Immature natural killer cell (primary cell): Measurements from ENCODE around the gene SH3TC2. TPM values are rescaled to one million over a fixed set of nuclear protein-coding genes. Genes with fewer than 3 reads are reported as not detected.

Source experiments
- DNase-seq, 3 donors: peaks; one replicate each; pipeline ENCODE4 v3.0.0; 2022; ENCODE audit warnings: mixed read lengths in 1 of 3
- H3K27ac Mint-ChIP-seq, 6 donors: one replicate each; pipeline ENCODE4 v1.8.0; 2020; ENCODE audit warnings: mixed read lengths in 6 of 6, mild to moderate bottlenecking in 5 of 6, inconsistent platforms in 4 of 6, moderate library complexity in 3 of 6
- H3K27me3 Mint-ChIP-seq, 3 donors: one replicate each; pipeline ENCODE4 v1.8.0; 2020 to 2021; ENCODE audit warnings: low read depth in 3 of 3, mild to moderate bottlenecking in 3 of 3, mixed read lengths in 3 of 3, moderate library complexity in 3 of 3, inconsistent platforms in 1 of 3
- H3K36me3 Mint-ChIP-seq, 3 donors: one replicate each; pipeline ENCODE4 v1.8.0; 2020; ENCODE audit warnings: mixed read lengths in 3 of 3, inconsistent platforms in 2 of 3, mild to moderate bottlenecking in 2 of 3
- H3K4me1 Mint-ChIP-seq, 2 donors: one replicate each; pipeline ENCODE4 v1.8.0; 2020; ENCODE audit warnings: inconsistent platforms in 2 of 2, mild to moderate bottlenecking in 2 of 2, mixed read lengths in 2 of 2, moderate library complexity in 1 of 2
- H3K4me3 Mint-ChIP-seq, 5 donors: one replicate each; pipeline ENCODE4 v1.8.0; 2020; ENCODE audit warnings: mild to moderate bottlenecking in 5 of 5, mixed read lengths in 5 of 5, inconsistent platforms in 3 of 5, moderate library complexity in 3 of 5
- H3K9me3 Mint-ChIP-seq, 6 donors: one replicate each; pipeline ENCODE4 v1.8.0; 2020; ENCODE audit warnings: mild to moderate bottlenecking in 6 of 6, mixed read lengths in 6 of 6, inconsistent platforms in 4 of 6, moderate library complexity in 3 of 6
- polyA plus RNA-seq, 3 donors: library from polyadenylated mRNA; unstranded; fragments of 300-500 nt; fragmentation: Illumina TruSeq; gene quantifications; one replicate each; pipeline ENCODE4 v1.2.3, GENCODE V29; 2021

SH3TC2 gene
- polyA plus RNA-seq, 3 donors from 2014 or later = 0.47 to 0.82 TPM; not detected in 1

DNA sequence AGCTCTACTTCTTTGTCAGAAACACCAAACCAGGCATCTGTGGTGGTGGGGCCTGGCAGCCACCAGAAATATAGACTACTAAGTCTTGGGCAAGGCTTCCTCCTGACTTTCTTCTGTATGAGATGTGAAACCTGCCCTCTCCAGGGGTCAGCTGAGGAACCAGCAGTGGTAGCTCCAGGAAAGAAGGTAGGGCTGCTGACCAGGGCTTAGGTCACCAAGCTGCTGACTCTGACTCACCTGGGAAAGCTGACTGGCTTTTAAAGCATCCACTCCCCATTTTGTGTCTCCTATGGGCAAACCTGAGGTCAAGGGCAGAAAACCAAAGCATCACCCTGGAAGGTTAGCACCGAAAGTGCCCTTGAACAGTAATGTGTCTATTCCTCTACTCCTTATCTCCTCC is 10.4 kb upstream of the SH3TC2 start:
- H3K27ac Mint-ChIP-seq = no peak overlapping the region
- no peaks in the 10 kb centered on the region for H3K4me1 Mint-ChIP-seq
- H3K36me3 Mint-ChIP-seq = no peaks in the 10 kb centered on the region
- peaks cover 0 to 4% (median 3%) of the 10 kb centered on the region in 3 donors for H3K27me3 Mint-ChIP-seq
- DNase-seq = no peak
- H3K9me3 Mint-ChIP-seq = peaks cover 0 to 4% (median 0%) of the 10 kb centered on the region in 6 donors
- no peak overlapping the region for H3K4me3 Mint-ChIP-seq

- Mint-ChIP-seq H3K27ac (no peak overlapping the region), H3K27me3 (peaks cover 0 to 4% (median 3%) of the 10 kb centered on the region in 3 donors), H3K4me1 (no peaks in the 10 kb centered on the region), H3K4me3 (no peak overlapping the region), H3K36me3 (no peaks in the 10 kb centered on the region), H3K9me3 (peaks cover 0 to 4% (median 0%) of the 10 kb centered on the region in 6 donors)
- DNase-seq = no peak
Measured at GRCh38 chr5:149072791-149073190, 9.9 kb upstream of the SH3TC2 start.

DNA sequence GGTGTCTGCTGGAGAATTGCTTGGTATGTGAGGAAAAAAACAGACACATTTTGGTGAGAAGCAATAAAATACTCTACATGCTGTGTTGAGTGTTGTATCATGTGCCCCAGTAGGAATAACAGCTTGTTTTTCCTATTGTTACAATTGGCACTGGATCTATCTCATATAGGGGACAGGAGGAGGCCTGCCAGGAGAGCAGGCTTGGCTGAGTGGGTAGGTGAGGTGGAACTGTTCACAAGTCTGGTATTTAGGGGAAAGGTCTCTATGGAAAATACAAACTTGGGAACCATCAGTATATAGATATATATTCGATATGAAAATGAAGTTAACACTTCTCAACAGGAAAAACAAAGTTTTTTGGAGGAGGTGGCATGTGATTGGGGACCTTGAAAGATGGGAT is 9.5 kb upstream of the SH3TC2 start:
- Mint-ChIP-seq H3K27me3 (peaks cover 0 to 4% (median 3%) of the 10 kb centered on the region in 3 donors), H3K9me3 (peaks cover 0 to 4% (median 0%) of the 10 kb centered on the region in 6 donors), H3K4me3 (no peak overlapping the region), H3K36me3 (no peaks in the 10 kb centered on the region), H3K27ac (no peak overlapping the region), H3K4me1 (no peaks in the 10 kb centered on the region)
- no peak for DNase-seq

- Mint-ChIP-seq H3K27ac (no peak overlapping the region), H3K27me3 (peaks cover 0 to 4% (median 1%) of the 10 kb centered on the region in 3 donors), H3K4me3 (no peak overlapping the region), H3K9me3 (peaks cover 0 to 4% (median 0%) of the 10 kb centered on the region in 6 donors), H3K4me1 (no peaks in the 10 kb centered on the region), H3K36me3 (peaks cover 0 to under 1% (median 0%) of the 10 kb centered on the region in 3 donors)
- no peak for DNase-seq
Measured at GRCh38 chr5:149071756-149072155, 8.9 kb upstream of the SH3TC2 start.

- Mint-ChIP-seq H3K36me3 (peaks cover 0 to 4% (median 0%) of the 10 kb centered on the region in 3 donors), H3K4me3 (no peak overlapping the region), H3K4me1 (no peaks in the 10 kb centered on the region), H3K27me3 (peaks cover 0 to 2% (median 1%) of the 10 kb centered on the region in 3 donors), H3K9me3 (peaks cover 0 to 4% (median 0%) of the 10 kb centered on the region in 6 donors), H3K27ac (no peak overlapping the region)
- DNase-seq = no peak
Measured at GRCh38 chr5:149071216-149071615, 8.4 kb upstream of the SH3TC2 start.

DNA sequence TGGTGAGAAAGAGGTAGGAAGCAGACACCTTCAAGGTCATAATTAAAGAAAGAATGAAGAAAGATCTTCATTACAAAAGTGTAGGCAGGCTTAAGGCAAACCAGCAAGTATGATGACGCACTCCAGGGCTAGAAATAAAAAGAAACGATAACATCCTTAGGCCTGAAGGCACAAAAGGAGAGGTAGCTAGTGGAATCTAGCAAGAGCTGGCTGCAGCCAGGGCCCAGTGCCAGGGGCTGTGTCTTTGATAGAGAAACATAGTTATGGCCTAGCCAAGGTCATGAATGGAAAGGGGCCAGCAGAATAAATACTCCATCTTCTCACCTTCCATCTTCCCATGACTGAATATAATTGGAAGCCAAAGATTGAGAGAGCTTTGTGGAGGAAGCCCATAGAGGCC is 6.8 kb upstream of the SH3TC2 start:
- no peak overlapping the region for H3K4me3 Mint-ChIP-seq
- peaks cover 1 to 2% (median 2%) of the 10 kb centered on the region in 3 donors for H3K27me3 Mint-ChIP-seq
- peaks cover 0 to 4% (median 0%) of the 10 kb centered on the region in 3 donors for H3K36me3 Mint-ChIP-seq
- no peak overlapping the region for H3K27ac Mint-ChIP-seq
- DNase-seq = no peak
- no peaks in the 10 kb centered on the region for H3K4me1 Mint-ChIP-seq
- peaks cover 0 to 1% (median 0%) of the 10 kb centered on the region in 6 donors for H3K9me3 Mint-ChIP-seq

- H3K4me1 Mint-ChIP-seq = no peaks in the 10 kb centered on the region
- peaks cover 0 to 2% (median 2%) of the 10 kb centered on the region in 3 donors for H3K27me3 Mint-ChIP-seq
- H3K36me3 Mint-ChIP-seq = peaks cover 0 to 4% (median 0%) of the 10 kb centered on the region in 3 donors
- H3K27ac Mint-ChIP-seq = no peak overlapping the region
- no peak overlapping the region for H3K4me3 Mint-ChIP-seq
- no peak for DNase-seq
- peaks cover 0 to 1% (median 0%) of the 10 kb centered on the region in 6 donors for H3K9me3 Mint-ChIP-seq
Measured at GRCh38 chr5:149063896-149064478, 1.1 kb upstream of the SH3TC2 start.

- Mint-ChIP-seq H3K36me3 (peaks cover 0 to 4% (median 0%) of the 10 kb centered on the region in 3 donors), H3K27me3 (peaks cover 0 to 6% (median 4%) of the 10 kb centered on the region in 3 donors), H3K4me3 (no peak overlapping the region), H3K9me3 (peaks cover 0 to 3% (median 0%) of the 10 kb centered on the region in 6 donors), H3K27ac (no peak overlapping the region), H3K4me1 (no peaks in the 10 kb centered on the region)
- no peak for DNase-seq
Measured at GRCh38 chr5:149062371-149063016, 368 bp downstream of the SH3TC2 start.

DNA sequence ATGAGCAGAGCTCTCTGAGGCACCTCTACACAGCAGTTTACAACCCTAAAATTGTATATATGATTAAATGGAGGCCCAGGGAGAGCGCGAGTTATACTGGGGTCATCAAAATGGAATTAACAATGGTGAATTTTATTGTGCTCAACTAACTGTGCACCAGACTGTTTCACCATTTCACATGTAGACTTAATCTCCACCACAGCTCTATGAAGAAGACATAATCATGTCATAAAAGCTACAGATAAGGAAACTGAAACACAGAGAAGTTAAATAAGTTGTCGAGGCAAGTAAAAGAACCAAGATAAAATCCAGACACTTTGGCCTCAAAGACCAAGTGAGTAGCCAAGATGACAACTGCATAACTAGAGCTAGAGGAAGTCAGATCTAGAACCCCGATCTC is 1.5 kb downstream of the SH3TC2 start:
- H3K27me3 Mint-ChIP-seq = peaks cover 0 to 9% (median 4%) of the 10 kb centered on the region in 3 donors
- DNase-seq = no peak
- no peak overlapping the region for H3K27ac Mint-ChIP-seq
- no peaks in the 10 kb centered on the region for H3K36me3 Mint-ChIP-seq
- H3K9me3 Mint-ChIP-seq = peaks cover 0 to 3% (median 0%) of the 10 kb centered on the region in 6 donors
- H3K4me3 Mint-ChIP-seq = no peak overlapping the region
- no peaks in the 10 kb centered on the region for H3K4me1 Mint-ChIP-seq

GRCh38 chr5:149060325-149060724 is 2.5 kb downstream of the SH3TC2 start:
- no peak for DNase-seq
- H3K9me3 Mint-ChIP-seq = peaks cover 0 to 3% (median 0%) of the 10 kb centered on the region in 6 donors
- H3K4me1 Mint-ChIP-seq = no peaks in the 10 kb centered on the region
- no peaks in the 10 kb centered on the region for H3K36me3 Mint-ChIP-seq
- H3K4me3 Mint-ChIP-seq = no peak overlapping the region
- no peak overlapping the region for H3K27ac Mint-ChIP-seq
- peaks cover 2 to 11% (median 4%) of the 10 kb centered on the region in 3 donors for H3K27me3 Mint-ChIP-seq

DNA sequence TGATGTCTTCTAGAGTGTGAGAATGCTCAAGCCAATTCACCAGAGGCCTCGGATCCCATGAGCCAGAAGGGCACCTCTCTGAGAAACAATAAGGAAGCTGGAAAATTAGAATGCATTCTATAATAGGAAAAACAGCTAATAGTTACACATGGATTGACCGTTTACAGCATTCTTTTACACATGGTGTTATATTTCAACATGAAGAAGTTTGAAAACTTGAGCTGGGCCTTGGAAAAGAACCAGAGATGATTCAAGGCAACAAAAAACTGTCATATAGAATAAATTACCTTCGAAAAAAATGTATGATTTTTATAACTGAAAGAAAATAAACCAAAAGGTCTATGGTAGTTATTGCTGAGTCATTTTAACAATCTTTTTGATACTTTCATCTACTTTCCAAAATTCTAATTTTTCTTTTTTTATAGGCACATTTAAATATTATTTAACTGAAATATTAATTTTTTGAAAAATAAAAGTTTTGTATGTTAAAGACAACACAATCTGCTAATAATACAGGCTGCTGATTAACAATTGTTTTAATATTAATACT is 6.2 kb downstream of the SH3TC2 start:
- Mint-ChIP-seq H3K36me3 (no peaks in the 10 kb centered on the region), H3K4me3 (no peak overlapping the region), H3K4me1 (no peaks in the 10 kb centered on the region), H3K27ac (no peak overlapping the region), H3K27me3 (peaks cover 3 to 10% (median 4%) of the 10 kb centered on the region in 3 donors), H3K9me3 (peaks cover 0 to 3% (median 0%) of the 10 kb centered on the region in 6 donors)
- DNase-seq = no peak

- Mint-ChIP-seq H3K4me3 (no peak overlapping the region), H3K27ac (no peak overlapping the region), H3K27me3 (peaks cover 2 to 10% (median 3%) of the 10 kb centered on the region in 3 donors), H3K4me1 (no peaks in the 10 kb centered on the region), H3K36me3 (no peaks in the 10 kb centered on the region), H3K9me3 (peaks cover 0 to 3% (median 0%) of the 10 kb centered on the region in 6 donors)
- no peak for DNase-seq
Measured at GRCh38 chr5:149054416-149054815, 8.4 kb downstream of the SH3TC2 start.

GRCh38 chr5:149053072-149053695 is 9.7 kb downstream of the SH3TC2 start:
- Mint-ChIP-seq H3K27me3 (peaks cover 0 to 8% (median 3%) of the 10 kb centered on the region in 3 donors), H3K9me3 (peaks cover 0 to under 1% (median 0%) of the 10 kb centered on the region in 6 donors), H3K36me3 (no peaks in the 10 kb centered on the region), H3K4me1 (no peaks in the 10 kb centered on the region), H3K4me3 (no peak overlapping the region), H3K27ac (no peak overlapping the region)
- no peak for DNase-seq

DNA sequence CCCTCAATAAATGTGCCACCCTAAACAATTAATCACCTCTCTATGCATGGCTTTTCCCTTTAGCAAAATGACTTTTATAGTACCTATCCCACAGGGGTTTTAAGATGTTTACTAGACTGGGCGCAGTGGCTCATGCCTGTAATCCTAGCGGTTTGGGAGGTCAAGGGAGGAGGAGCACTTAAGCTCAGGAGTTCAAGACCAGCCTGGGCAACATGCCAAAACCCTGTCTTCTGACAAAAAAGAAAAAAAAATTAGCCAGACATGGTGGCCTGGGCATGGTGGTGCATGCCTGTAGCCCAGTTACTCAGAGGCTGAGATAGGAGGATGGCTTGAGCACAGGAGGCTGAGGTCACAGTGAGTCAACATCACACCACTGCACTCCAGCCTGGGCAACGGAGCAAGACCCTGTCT is 13.5 kb downstream of the SH3TC2 start:
- peaks cover 2 to 3% (median 2%) of the 10 kb centered on the region in 3 donors for H3K27me3 Mint-ChIP-seq
- no peak overlapping the region for H3K27ac Mint-ChIP-seq
- no peaks in the 10 kb centered on the region for H3K36me3 Mint-ChIP-seq
- H3K4me3 Mint-ChIP-seq = no peak overlapping the region
- no peaks in the 10 kb centered on the region for H3K4me1 Mint-ChIP-seq
- H3K9me3 Mint-ChIP-seq = no peaks in the 10 kb centered on the region
- no peak for DNase-seq
